ENCODE measurements around the gene POLR2E. TPM values are rescaled to one million over a fixed set of nuclear protein-coding genes. Genes with fewer than 3 reads are reported as not detected.

Gene POLR2E
- total and polyA plus RNA-seq, 9 of the 15 experiments (the other 6 are each of a cell fraction or from before 2014, with no cell fraction given): 3.4 to 413 (median 244) TPM

DNA sequence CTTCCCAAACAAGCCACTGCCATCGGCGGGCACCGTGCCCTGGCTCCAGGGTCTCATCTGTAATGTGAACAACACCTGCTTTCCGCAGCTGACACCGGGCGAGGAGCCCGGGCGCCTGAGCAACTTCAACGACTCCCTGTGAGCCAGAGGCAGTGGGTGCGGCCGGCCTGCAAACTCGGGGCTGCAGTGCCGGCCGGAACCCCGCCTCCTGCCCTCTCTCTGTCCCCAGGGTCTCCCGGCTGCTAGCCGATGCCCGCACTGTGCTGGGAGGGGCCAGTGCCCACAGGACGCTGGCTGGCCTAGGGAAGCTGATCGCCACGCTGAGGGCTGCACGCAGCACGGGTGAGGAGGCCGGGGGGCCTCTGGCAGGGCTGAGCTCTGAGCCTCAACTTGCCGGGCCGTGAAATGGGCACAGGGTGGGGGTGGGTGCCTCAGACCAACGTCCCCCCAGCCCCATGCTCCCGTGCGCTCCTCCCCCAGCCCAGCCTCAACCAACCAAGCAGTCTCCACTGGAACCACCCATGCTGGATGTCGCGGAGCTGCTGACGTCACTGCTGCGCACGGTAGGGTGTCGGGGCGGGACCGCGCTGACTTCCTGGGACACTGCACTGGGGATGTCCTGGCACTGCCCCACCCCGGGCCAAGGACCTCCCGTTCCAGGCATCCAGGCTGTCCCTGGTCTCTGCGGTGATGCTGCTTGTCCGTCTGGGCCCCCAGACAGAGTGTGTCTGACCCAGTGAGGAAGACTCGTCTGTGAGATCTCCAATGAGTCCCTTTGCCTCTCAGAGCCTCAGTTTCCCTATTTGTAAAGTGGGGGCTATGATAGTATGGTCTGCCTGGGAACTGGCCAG, 53.1 kb downstream of the POLR2E start (continued):
- TF ChIP-seq, protein P1, sequence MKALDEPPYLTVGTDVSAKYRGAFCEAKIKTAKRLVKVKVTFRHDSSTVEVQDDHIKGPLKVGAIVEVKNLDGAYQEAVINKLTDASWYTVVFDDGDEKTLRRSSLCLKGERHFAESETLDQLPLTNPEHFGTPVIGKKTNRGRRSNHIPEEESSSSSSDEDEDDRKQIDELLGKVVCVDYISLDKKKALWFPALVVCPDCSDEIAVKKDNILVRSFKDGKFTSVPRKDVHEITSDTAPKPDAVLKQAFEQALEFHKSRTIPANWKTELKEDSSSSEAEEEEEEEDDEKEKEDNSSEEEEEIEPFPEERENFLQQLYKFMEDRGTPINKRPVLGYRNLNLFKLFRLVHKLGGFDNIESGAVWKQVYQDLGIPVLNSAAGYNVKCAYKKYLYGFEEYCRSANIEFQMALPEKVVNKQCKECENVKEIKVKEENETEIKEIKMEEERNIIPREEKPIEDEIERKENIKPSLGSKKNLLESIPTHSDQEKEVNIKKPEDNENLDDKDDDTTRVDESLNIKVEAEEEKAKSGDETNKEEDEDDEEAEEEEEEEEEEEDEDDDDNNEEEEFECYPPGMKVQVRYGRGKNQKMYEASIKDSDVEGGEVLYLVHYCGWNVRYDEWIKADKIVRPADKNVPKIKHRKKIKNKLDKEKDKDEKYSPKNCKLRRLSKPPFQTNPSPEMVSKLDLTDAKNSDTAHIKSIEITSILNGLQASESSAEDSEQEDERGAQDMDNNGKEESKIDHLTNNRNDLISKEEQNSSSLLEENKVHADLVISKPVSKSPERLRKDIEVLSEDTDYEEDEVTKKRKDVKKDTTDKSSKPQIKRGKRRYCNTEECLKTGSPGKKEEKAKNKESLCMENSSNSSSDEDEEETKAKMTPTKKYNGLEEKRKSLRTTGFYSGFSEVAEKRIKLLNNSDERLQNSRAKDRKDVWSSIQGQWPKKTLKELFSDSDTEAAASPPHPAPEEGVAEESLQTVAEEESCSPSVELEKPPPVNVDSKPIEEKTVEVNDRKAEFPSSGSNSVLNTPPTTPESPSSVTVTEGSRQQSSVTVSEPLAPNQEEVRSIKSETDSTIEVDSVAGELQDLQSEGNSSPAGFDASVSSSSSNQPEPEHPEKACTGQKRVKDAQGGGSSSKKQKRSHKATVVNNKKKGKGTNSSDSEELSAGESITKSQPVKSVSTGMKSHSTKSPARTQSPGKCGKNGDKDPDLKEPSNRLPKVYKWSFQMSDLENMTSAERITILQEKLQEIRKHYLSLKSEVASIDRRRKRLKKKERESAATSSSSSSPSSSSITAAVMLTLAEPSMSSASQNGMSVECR (CRISPR knock-in tag; IDR thresholded peaks at IDR 0.05): peak; percentile 86; the same call in 1 of the 2 replicates
- no peak for TF ChIP-seq TAL1 (IDR thresholded peaks at IDR 0.05)
- TF ChIP-seq TAF1 (IDR thresholded peaks at IDR 0.05; ENCODE audit: control insufficient read depth, extremely low read depth, insufficient read depth, low read length, severe bottlenecking): peak; percentile 57
- TF ChIP-seq, protein P2, sequence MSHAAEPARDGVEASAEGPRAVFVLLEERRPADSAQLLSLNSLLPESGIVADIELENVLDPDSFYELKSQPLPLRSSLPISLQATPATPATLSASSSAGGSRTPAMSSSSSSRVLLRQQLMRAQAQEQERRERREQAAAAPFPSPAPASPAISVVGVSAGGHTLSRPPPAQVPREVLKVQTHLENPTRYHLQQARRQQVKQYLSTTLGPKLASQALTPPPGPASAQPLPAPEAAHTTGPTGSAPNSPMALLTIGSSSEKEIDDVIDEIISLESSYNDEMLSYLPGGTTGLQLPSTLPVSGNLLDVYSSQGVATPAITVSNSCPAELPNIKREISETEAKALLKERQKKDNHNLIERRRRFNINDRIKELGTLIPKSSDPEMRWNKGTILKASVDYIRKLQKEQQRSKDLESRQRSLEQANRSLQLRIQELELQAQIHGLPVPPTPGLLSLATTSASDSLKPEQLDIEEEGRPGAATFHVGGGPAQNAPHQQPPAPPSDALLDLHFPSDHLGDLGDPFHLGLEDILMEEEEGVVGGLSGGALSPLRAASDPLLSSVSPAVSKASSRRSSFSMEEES (CRISPR knock-in tag; IDR thresholded peaks at IDR 0.05): no peak
- TF ChIP-seq SRSF3 (IDR thresholded peaks at IDR 0.05; ENCODE audit: insufficient read depth, low read length): no peak
- no peak for TF ChIP-seq HNRNPH1 (optimal IDR thresholded peaks at IDR 0.05; ENCODE audit: low read depth, low read length)
- TF ChIP-seq, protein P3, sequence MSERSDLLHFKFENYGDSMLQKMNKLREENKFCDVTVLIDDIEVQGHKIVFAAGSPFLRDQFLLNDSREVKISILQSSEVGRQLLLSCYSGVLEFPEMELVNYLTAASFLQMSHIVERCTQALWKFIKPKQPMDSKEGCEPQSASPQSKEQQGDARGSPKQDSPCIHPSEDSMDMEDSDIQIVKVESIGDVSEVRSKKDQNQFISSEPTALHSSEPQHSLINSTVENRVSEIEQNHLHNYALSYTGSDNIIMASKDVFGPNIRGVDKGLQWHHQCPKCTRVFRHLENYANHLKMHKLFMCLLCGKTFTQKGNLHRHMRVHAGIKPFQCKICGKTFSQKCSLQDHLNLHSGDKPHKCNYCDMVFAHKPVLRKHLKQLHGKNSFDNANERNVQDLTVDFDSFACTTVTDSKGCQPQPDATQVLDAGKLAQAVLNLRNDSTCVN (CRISPR knock-in tag; IDR thresholded peaks at IDR 0.05): no peak
- TF ChIP-seq, protein P4, sequence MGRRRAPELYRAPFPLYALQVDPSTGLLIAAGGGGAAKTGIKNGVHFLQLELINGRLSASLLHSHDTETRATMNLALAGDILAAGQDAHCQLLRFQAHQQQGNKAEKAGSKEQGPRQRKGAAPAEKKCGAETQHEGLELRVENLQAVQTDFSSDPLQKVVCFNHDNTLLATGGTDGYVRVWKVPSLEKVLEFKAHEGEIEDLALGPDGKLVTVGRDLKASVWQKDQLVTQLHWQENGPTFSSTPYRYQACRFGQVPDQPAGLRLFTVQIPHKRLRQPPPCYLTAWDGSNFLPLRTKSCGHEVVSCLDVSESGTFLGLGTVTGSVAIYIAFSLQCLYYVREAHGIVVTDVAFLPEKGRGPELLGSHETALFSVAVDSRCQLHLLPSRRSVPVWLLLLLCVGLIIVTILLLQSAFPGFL (CRISPR knock-in tag; IDR thresholded peaks at IDR 0.05): no peak
- no peak for TF ChIP-seq RFX1 (IDR thresholded peaks at IDR 0.05)
- no peak for TF ChIP-seq FOSL1 (tag; conservative IDR thresholded peaks at IDR 0.05)
- no peak for TF ChIP-seq ZNF780A (CRISPR knock-in tag; IDR thresholded peaks at IDR 0.05)
- TF ChIP-seq, protein P5, sequence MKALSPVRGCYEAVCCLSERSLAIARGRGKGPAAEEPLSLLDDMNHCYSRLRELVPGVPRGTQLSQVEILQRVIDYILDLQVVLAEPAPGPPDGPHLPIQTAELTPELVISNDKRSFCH (CRISPR knock-in tag; IDR thresholded peaks at IDR 0.05): no peak
- TF ChIP-seq, protein P5 (tag; IDR thresholded peaks at IDR 0.05): no peak
- TF ChIP-seq TGIF2 (CRISPR knock-in tag; IDR thresholded peaks at IDR 0.05): no peak
- TF ChIP-seq SMAD2 (IDR thresholded peaks at IDR 0.05; ENCODE audit: low read depth, low read length): no peak
- TF ChIP-seq, protein P6, sequence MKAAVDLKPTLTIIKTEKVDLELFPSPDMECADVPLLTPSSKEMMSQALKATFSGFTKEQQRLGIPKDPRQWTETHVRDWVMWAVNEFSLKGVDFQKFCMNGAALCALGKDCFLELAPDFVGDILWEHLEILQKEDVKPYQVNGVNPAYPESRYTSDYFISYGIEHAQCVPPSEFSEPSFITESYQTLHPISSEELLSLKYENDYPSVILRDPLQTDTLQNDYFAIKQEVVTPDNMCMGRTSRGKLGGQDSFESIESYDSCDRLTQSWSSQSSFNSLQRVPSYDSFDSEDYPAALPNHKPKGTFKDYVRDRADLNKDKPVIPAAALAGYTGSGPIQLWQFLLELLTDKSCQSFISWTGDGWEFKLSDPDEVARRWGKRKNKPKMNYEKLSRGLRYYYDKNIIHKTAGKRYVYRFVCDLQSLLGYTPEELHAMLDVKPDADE (conservative IDR thresholded peaks at IDR 0.05; ENCODE audit: control insufficient read depth, low read depth, low read length): peak; percentile 69; the same call in 1 of the 2 replicates
- TF ChIP-seq PRMT5 (CRISPR knock-in tag; IDR thresholded peaks at IDR 0.05): no peak

Measured in K562 (cell line).